Renal pelvis (tissue), 4 donors: ENCODE measurements around the gene CGB1. TPM values are rescaled to one million over a fixed set of nuclear protein-coding genes. Genes with fewer than 3 reads are reported as not detected.

Source experiments
- DNase-seq: peaks from one replicate; pipeline ENCODE4 v3.0.0-alpha.2; 2013
- polyA plus RNA-seq, 3 donors: library from polyadenylated mRNA; unstranded; fragments of 120-200 nt; gene quantifications; one replicate each; pipeline ENCODE4 v1.2.1, GENCODE V29; 2013; ENCODE audit not compliant: insufficient read length in 3 of 3

The CGB1 gene
- polyA plus RNA-seq, 3 donors, result not detected

GRCh38 chr19:48994035-48994386 is 42.7 kb downstream of the CGB1 start:
- no peak for DNase-seq

- DNase-seq, result peak; percentile 100
These were observed 43.3 kb downstream of the CGB1 start, which contains the start of the genes GYS1 and RUVBL2 for GRCh38 chr19:48993175-48994034. TSS of gene GYS1 (minus strand) at chr19:48993309. CDS start at chr19:48993112, 197 bp downstream. TSS of gene RUVBL2 (plus strand) at chr19:48993887. CDS start at chr19:48993912, 25 bp downstream.

GRCh38 chr19:48992581-48993174 is 44.0 kb downstream of the CGB1 start:
- DNase-seq, result no peak

GRCh38 chr19:48991873-48992580 is 44.7 kb downstream of the CGB1 start:
- DNase-seq, result no peak

- DNase-seq, result no peak
These were observed 45.6 kb downstream of the CGB1 start for GRCh38 chr19:48991011-48991609.

- no peak for DNase-seq
These were observed 46.3 kb downstream of the CGB1 start for GRCh38 chr19:48990400-48990799.

- no peak for DNase-seq
These were observed 46.9 kb downstream of the CGB1 start for GRCh38 chr19:48989701-48990291.

GRCh38 chr19:48988860-48989259 is 47.8 kb downstream of the CGB1 start:
- no peak for DNase-seq

GRCh38 chr19:48988286-48988685 is 48.4 kb downstream of the CGB1 start:
- no peak for DNase-seq

GRCh38 chr19:48987323-48987722 is 49.4 kb downstream of the CGB1 start:
- DNase-seq, result no peak

- DNase-seq, result no peak
These were observed 50.5 kb downstream of the CGB1 start for GRCh38 chr19:48986211-48986610.

- no peak for DNase-seq
These were observed 51.0 kb downstream of the CGB1 start for GRCh38 chr19:48985711-48986110.

Other genes starting within 250 kb of the CGB1 start
- 10 to 100 TPM; 47.7 to 65.3 (median 60.4) TPM for gene BCAT2, start 225.9 kb downstream of the CGB1 start, polyA plus RNA-seq
- gene HSD17B14, start 200.4 kb downstream of the CGB1 start, polyA plus RNA-seq, result 10 to 100 TPM; 38.3 to 44.8 (median 43.3) TPM
- 10 to 100 TPM; 25.2 to 29.4 (median 25.7) TPM for gene PLEKHA4, start 168.3 kb downstream of the CGB1 start, polyA plus RNA-seq
- 10 to 100 TPM; 33.8 to 36.6 (median 33.9) TPM for gene PPP1R15A, start 164.5 kb downstream of the CGB1 start, polyA plus RNA-seq
- 1 to 10 TPM in 1 of 3 donors, under 1 TPM in 2; 0.70 to 1.5 (median 0.96) TPM for gene TULP2, start 138.2 kb downstream of the CGB1 start, polyA plus RNA-seq
- gene NUCB1, start 136.6 kb downstream of the CGB1 start, polyA plus RNA-seq, result 100 to 1,000 TPM; 311 to 334 (median 332) TPM
- gene DHDH, start 103.2 kb downstream of the CGB1 start, polyA plus RNA-seq, result 10 to 100 TPM in 1 of 3 donors, 1 to 10 TPM in 2; 8.5 to 11.6 (median 9.7) TPM
- gene BAX, start 82.0 kb downstream of the CGB1 start, polyA plus RNA-seq, result 10 to 100 TPM; 76.5 to 91.9 (median 87.6) TPM
- gene FTL, start 71.6 kb downstream of the CGB1 start, polyA plus RNA-seq, result 1,000 to 10,000 TPM; 2,476 to 3,205 (median 2,712) TPM
- 10 to 100 TPM; 42.9 to 56.7 (median 55.5) TPM for gene GYS1, start 43.6 kb downstream of the CGB1 start, polyA plus RNA-seq
- gene RUVBL2, start 43.0 kb downstream of the CGB1 start, polyA plus RNA-seq, result 100 to 1,000 TPM in 2 of 3 donors, 10 to 100 TPM in 1; 96.2 to 118 (median 101) TPM
- gene LHB, start 19.8 kb downstream of the CGB1 start, polyA plus RNA-seq, result under 1 TPM in 2 of 3 donors, not detected in 1; 0.30 to 0.71 TPM
- gene CGB3, start 12.6 kb downstream of the CGB1 start, polyA plus RNA-seq, result not detected
- not detected for gene CGB2, start 5.0 kb downstream of the CGB1 start, polyA plus RNA-seq
- under 1 TPM in 1 of 3 donors, not detected in 2; 0.20 TPM for gene CGB5, start 7.0 kb upstream of the CGB1 start, polyA plus RNA-seq
- gene CGB8, start 12.2 kb upstream of the CGB1 start, polyA plus RNA-seq, result under 1 TPM in 1 of 3 donors, not detected in 2; 0.39 TPM
- gene CGB7, start 20.9 kb upstream of the CGB1 start, polyA plus RNA-seq, result 1 to 10 TPM in 2 of 3 donors, under 1 TPM in 1; 0.74 to 1.4 (median 1.2) TPM
- gene NTF4, start 27.9 kb upstream of the CGB1 start, polyA plus RNA-seq, result 1 to 10 TPM; 3.2 to 6.5 (median 5.7) TPM
- gene KCNA7, start 35.8 kb upstream of the CGB1 start, polyA plus RNA-seq, result under 1 TPM; 0.03 to 0.13 (median 0.05) TPM
- gene SNRNP70, start 48.6 kb upstream of the CGB1 start, polyA plus RNA-seq, result 100 to 1,000 TPM; 322 to 406 (median 393) TPM
- gene LIN7B, start 77.5 kb upstream of the CGB1 start, polyA plus RNA-seq, result 10 to 100 TPM in 2 of 3 donors, 1 to 10 TPM in 1; 9.0 to 11.5 (median 10.1) TPM
- gene C19orf73, start 82.2 kb upstream of the CGB1 start, polyA plus RNA-seq, result 1 to 10 TPM; 1.1 to 1.4 (median 1.1) TPM
- 1 to 10 TPM; 6.7 to 9.4 (median 9.0) TPM for gene PPFIA3, start 82.6 kb upstream of the CGB1 start, polyA plus RNA-seq
- gene HRC, start 118.5 kb upstream of the CGB1 start, polyA plus RNA-seq, result 10 to 100 TPM; 24.8 to 36.4 (median 33.1) TPM
- gene TRPM4, start 120.9 kb upstream of the CGB1 start, polyA plus RNA-seq, result 10 to 100 TPM; 29.4 to 62.7 (median 39.0) TPM